ENCODE results near the gene DIO1.

DNA sequence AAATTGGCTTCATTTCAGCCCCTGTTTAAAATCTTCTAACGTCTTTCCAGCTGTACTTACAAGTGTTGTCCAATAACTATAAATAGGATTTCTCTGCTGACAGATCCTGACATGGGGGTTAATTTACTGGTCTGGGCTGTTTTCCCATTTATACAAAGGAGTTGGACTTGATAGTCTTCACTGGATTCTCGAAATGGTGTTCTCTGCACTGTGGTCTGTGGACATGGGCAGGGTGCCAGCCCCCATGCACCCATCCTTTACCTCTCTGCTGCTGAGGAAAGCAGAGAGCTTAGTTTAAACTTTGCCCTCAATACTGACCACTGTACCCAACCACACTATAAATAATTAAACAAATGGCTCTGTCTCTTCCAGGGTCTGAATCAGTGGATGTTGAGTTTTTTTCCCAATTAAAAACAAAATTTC is 5.2 kb downstream of the DIO1 start:
- TF ChIP-seq, protein P1, sequence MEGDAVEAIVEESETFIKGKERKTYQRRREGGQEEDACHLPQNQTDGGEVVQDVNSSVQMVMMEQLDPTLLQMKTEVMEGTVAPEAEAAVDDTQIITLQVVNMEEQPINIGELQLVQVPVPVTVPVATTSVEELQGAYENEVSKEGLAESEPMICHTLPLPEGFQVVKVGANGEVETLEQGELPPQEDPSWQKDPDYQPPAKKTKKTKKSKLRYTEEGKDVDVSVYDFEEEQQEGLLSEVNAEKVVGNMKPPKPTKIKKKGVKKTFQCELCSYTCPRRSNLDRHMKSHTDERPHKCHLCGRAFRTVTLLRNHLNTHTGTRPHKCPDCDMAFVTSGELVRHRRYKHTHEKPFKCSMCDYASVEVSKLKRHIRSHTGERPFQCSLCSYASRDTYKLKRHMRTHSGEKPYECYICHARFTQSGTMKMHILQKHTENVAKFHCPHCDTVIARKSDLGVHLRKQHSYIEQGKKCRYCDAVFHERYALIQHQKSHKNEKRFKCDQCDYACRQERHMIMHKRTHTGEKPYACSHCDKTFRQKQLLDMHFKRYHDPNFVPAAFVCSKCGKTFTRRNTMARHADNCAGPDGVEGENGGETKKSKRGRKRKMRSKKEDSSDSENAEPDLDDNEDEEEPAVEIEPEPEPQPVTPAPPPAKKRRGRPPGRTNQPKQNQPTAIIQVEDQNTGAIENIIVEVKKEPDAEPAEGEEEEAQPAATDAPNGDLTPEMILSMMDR (IDR thresholded peaks at IDR 0.05), result no peak
- no peak for TF ChIP-seq POLR2A (IDR thresholded peaks at IDR 0.05)

All from tibial nerve (tissue), 3 donors.